GM13976 (cell line): ENCODE data around the gene ARL6IP4.

Experiments
- DNase-seq: peaks from one replicate; pipeline ENCODE4 v3.0.0; 2012; ENCODE audit warnings: low spot score
- in situ Hi-C: fragments of 300-500 bp; cut with MboI; formaldehyde crosslinking; loops from one replicate; pipeline ENCODE4 v1.12.0; 2022; ENCODE audit warnings: low sequenced_read_pairs, mixed read lengths, inconsistent platforms; ENCODE audit not compliant: unreplicated experiment
- TF ChIP-seq, protein P1 (sequence below): IDR thresholded peaks from 2 replicates; pipeline ENCODE4 v1.5.1; 2012; ENCODE audit warnings: borderline replicate concordance, mild to moderate bottlenecking; ENCODE audit not compliant: insufficient read depth; ENCODE audit errors: extremely low read depth, missing control alignments, control extremely low read depth

ARL6IP4 gene

DNA sequence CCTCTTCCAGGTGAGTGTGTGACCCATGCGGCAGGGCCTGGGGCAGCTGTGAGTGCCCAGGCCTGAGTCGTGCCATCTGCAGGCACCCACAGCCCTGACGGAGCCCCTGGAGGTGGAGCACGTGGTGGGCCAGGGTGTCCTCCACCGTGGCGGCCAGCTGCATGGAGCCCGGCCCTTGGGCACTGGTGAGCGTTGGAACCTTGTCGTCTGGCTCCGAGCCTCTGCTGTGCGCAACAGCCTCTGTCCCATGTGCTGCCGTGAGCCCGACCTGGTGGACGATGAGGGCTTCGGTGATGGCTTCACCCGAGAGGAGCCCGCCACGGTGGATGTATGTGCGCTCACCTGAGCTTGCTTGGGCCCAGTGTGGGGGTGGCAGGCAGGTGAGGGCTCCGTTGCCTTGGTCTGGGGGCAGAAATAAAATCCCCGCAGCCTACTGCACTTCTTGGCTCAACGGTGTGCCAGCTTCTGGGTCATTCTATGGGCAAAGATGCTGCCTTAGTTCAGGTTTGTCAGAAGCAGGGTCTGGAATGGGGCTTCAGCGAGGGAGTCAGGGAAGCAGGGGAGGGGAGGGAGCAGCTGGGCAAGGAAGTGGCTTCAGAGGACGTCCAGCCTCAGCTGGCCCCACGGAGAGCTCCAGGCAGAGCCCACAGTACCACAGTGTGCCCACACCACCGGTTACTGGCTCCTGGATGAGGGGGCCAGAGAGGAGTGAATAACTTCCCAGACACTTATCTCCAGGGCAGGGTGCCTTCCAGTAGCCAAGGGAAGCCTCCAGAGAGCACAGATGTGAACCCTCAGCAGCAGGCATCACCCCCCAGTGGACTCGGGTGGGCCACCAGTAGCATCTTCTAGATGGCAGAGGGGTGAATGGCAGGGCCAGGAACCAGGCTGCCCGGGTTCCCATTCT is 1.2 kb upstream of the ARL6IP4 start:
- TF ChIP-seq, protein P1, sequence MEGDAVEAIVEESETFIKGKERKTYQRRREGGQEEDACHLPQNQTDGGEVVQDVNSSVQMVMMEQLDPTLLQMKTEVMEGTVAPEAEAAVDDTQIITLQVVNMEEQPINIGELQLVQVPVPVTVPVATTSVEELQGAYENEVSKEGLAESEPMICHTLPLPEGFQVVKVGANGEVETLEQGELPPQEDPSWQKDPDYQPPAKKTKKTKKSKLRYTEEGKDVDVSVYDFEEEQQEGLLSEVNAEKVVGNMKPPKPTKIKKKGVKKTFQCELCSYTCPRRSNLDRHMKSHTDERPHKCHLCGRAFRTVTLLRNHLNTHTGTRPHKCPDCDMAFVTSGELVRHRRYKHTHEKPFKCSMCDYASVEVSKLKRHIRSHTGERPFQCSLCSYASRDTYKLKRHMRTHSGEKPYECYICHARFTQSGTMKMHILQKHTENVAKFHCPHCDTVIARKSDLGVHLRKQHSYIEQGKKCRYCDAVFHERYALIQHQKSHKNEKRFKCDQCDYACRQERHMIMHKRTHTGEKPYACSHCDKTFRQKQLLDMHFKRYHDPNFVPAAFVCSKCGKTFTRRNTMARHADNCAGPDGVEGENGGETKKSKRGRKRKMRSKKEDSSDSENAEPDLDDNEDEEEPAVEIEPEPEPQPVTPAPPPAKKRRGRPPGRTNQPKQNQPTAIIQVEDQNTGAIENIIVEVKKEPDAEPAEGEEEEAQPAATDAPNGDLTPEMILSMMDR, result no peak
- no peak for DNase-seq
- in situ Hi-C loops, result no loop called here

DNA sequence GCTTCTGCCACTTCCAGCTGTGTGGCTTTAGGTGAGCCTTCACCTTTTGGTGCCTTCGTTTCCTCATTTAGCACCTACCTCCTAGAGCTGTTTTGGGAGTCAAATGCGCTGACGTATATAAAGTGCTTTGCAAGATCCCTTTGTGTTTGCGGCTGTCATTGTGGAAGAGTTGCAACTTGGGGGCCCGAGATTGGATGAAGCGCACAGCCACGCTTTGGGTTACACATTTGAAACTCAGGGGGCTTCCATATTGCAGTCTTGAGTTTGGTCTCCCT is 636 bp upstream of the ARL6IP4 start:
- TF ChIP-seq, protein P1, result no peak
- in situ Hi-C loops, result no loop called here
- no peak for DNase-seq

- TF ChIP-seq, protein P1, result no peak
- in situ Hi-C loops, result no loop called here
- no peak for DNase-seq
These were observed 573 bp downstream of the ARL6IP4 start for GRCh38 chr12:122981036-122981471.

DNA sequence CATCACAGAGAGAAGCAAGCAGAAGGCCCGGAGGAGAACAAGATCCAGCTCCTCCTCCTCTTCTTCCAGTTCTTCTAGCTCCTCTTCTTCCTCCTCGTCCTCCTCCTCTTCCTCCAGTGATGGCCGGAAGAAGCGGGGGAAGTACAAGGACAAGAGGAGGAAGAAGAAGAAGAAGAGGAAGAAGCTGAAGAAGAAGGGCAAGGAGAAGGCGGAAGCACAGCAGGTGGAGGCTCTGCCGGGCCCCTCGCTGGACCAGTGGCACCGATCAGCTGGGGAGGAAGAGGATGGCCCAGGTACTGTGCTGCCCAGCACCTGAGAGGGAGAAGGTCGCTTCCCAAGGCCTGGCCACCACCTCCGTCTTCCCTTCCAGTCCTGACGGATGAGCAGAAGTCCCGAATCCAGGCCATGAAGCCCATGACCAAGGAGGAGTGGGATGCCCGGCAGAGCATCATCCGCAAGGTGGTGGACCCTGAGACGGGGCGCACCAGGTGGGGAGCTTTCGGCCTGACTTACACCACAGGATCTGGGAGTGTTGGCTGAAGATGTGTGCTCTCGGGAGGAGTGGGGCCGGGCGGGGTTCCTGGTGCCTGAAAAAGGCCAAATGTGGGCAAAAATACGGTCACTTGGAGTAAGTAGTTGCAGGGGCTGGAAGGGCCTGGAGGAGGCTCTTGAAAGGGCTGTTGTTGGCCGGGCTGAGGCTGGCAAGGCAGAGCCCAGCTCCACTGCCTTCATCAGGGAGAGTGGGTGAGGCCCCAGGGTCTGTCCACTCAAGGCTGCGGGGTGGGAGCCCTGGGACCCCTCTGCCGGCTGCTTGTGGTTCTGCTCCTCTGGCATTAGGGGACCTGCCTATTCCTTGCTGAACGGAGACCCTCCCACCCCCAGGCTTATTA is 1.4 kb downstream of the ARL6IP4 start:
- TF ChIP-seq, protein P1, result no peak
- no peak for DNase-seq
- in situ Hi-C loops, result no loop called here

DNA sequence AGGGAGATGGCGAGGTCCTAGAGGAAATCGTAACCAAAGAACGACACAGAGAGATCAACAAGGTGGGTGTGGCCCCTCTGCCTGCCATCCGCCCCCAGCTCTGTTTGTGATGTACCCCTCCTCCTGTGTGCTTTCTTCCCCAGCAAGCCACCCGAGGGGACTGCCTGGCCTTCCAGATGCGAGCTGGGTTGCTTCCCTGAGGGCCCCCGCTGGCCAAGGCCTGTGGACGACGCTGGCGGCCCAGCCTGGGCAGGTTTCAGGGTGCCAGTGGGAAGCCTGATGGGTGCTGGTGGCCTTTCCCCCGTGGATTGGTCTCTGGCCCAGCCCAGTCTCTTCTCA is 2.0 kb downstream of the ARL6IP4 start:
- in situ Hi-C loops, result no loop called here
- TF ChIP-seq, protein P1, result no peak
- no peak for DNase-seq

DNA sequence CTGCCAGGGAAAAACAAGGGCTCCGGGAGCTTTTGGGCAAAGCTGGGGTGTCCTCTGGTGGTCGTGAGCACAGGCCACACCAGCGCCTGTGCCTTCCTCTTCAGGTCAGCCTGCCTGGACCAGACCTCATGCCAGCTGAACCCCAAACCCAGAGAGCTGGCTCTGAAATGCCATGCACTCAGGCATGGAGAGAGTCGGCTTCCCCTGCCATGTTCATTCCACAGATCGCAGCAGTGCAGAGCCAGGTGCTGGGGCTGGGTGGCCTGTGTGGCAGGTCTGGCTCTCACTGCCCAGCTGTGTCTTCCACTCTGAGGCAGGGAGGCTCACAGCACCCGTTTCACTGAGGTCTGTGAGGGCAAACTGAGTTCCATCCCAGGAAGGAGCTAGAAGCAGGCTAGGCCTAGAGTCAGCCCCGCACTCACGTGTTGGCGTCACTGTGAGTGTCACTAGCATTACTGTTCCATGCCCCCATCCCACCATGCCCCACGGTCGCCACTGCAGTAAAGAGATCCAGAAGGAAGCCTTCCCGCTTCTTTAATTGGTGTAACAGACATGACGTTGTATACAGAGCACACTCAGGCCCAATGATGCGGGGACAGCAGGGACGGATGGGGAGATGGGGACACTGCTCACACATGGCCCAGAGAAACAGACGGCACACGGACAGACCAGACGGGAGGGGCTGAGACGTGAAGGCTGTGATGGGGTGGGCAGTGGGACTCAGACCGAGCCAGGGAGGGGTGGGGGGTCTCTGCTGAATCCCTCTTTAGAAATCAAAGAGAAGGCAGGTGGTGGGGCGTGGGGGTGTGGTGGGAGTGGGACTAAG is 2.7 kb downstream of the ARL6IP4 start:
- DNase-seq, result no peak
- TF ChIP-seq, protein P1, result no peak
- in situ Hi-C loops, result no loop called here
